ENCODE measurements around the gene SLC25A26.

Gene SLC25A26

DNA sequence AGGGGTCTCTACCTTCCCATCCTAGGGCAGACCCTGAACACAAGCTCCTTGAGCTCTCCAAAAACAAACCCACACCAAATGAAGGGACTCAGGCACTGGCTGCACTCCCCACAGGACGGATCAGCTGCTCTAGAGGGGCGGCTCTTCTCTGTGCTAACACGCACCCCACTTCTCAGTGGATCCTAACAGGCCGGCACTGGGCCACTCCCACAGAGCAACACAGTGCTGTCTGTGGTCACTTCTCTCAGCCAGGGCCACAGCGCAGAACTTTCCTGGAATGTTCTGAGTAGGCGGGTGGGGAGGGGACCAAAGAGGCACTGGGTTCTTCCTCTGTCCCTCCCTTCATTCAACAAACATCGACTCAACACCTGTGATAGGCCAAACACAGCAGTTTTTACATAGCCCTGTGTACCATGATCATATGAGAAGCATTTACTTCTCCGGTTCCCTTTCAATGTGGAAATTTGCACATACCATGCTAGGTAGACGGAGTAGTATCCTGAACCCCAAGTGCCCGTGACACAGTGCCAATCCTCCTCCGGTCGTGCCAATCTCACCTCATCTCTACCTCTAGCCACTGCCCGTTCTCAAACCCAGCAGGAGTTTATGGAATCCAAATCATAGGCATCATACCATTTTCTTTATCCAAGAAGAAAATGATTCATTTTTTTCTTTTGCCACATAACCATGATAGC lies 181.9 kb downstream of the SLC25A26 start:
- Histone ChIP-seq H3K27ac (ENCODE audit: insufficient read depth in 1 of 2, low read depth in 1 of 2, low read length in 2 of 2, poor library complexity in 1 of 2, severe bottlenecking in 2 of 2) (no peak overlapping the region), H3K4me3 (ENCODE audit: control insufficient read depth in 1 of 7, extremely low read depth in 1 of 7, insufficient read depth in 4 of 7, low read depth in 2 of 7, low read length in 6 of 7) (no peak overlapping the region), H3K9me3 (ENCODE audit: control extremely low read depth in 1 of 5, control insufficient read depth in 4 of 5, insufficient read depth in 2 of 5, low read depth in 1 of 5, low read length in 4 of 5) (no peaks in the 10 kb centered on the region), H3K27me3 (replicated peaks in 2 of 5; ENCODE audit: control insufficient read depth in 4 of 5, insufficient read depth in 5 of 5, low read length in 4 of 5) (no peaks in the 10 kb centered on the region), H3K4me1 (ENCODE audit: control extremely low read depth in 1 of 4, control insufficient read depth in 4 of 4, insufficient read depth in 4 of 4, low read length in 3 of 4) (no peaks in the 10 kb centered on the region), H3K36me3 (ENCODE audit: control insufficient read depth in 4 of 4, insufficient read depth in 4 of 4, low read length in 3 of 4) (peaks cover 0 to 31% (median 4%) of the 10 kb centered on the region in 4 experiments)
- ChIA-PET CTCF (no interaction called here), POLR2A (no interaction called here)
- WGBS (ENCODE audit: insufficient coverage) = 100% methylated on average over 11 of the region's 13 CpGs
- no peak for DNase-seq

DNA sequence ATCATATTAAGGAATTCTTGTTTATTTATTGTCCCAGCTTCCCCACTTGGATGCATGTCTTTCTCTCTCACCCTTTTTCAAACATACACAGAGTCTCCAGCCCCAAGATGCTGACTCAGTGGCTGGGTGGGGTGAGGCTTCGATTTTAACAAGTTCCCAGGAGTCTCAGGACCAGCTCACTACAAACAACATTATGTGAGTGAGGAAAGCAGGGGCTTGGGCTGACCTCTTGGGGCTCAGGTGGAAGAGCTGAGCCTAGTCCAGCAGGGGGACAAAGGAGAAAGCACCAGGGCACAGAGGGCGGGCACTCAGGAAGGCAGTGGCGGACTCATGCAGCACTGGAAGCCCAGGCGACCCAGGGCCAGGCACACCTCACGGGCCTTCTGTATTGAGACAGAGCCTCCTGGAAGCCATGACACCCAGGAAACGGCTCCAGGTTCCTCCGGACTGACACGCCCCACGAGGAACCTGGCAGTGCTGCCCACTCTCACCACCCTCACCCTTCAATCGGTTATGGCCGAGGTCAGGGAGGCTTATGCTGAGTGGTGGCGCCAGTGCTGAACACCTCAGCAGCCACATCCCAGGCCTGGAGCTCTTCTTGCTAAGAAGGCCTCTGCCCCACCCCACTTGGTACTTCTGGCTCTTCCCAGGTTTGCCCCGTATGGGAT lies 182.7 kb downstream of the SLC25A26 start:
- no peak overlapping the region for H3K4me3 ChIP-seq (ENCODE audit: control insufficient read depth in 1 of 7, extremely low read depth in 1 of 7, insufficient read depth in 4 of 7, low read depth in 2 of 7, low read length in 6 of 7)
- ChIA-PET CTCF (interaction anchor here (1.1 kb wide), 1 partner anchor 407 kb away, joined by 3 read pairs; no protein-coding TSS in a partner anchor), POLR2A (no interaction called here)
- WGBS (ENCODE audit: insufficient coverage) = 94% methylated on average over 11 of the region's 13 CpGs
- H3K4me1 ChIP-seq (ENCODE audit: control extremely low read depth in 1 of 4, control insufficient read depth in 4 of 4, insufficient read depth in 4 of 4, low read length in 3 of 4) = no peaks in the 10 kb centered on the region
- H3K9me3 ChIP-seq (ENCODE audit: control extremely low read depth in 1 of 5, control insufficient read depth in 4 of 5, insufficient read depth in 2 of 5, low read depth in 1 of 5, low read length in 4 of 5) = no peaks in the 10 kb centered on the region
- peaks cover 0 to 25% (median 4%) of the 10 kb centered on the region in 4 experiments for H3K36me3 ChIP-seq (ENCODE audit: control insufficient read depth in 4 of 4, insufficient read depth in 4 of 4, low read length in 3 of 4)
- no peak overlapping the region for H3K27ac ChIP-seq (ENCODE audit: insufficient read depth in 1 of 2, low read depth in 1 of 2, low read length in 2 of 2, poor library complexity in 1 of 2, severe bottlenecking in 2 of 2)
- no peaks in the 10 kb centered on the region for H3K27me3 ChIP-seq (replicated peaks in 2 of 5; ENCODE audit: control insufficient read depth in 4 of 5, insufficient read depth in 5 of 5, low read length in 4 of 5)
- DNase-seq = no peak

DNA sequence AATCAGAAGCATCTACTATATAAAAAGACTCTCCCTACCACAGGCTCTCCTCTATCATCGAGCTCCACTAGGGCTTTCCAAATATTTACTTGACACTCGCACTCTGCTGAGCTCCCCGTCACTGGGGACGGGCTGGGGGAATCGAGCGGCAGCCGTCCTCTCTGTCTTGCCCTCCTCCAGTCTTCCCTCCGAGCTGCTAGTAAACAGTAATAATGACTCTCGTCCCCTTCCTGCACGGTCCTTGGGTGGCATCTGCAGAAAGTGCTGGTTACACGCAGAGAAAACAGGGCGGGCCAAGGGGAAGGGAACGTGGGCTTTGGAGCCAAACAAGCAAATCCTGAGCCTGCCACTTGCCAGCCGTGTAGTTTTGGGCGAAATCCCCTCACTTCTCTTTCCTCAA lies 183.4 kb downstream of the SLC25A26 start:
- H3K4me1 ChIP-seq (ENCODE audit: control extremely low read depth in 1 of 4, control insufficient read depth in 4 of 4, insufficient read depth in 4 of 4, low read length in 3 of 4) = no peaks in the 10 kb centered on the region
- CTCF ChIA-PET = interaction anchor here (0.9 to 7.9 kb wide), 3 partner anchors 75 to 413 kb away, joined by 3 to 107 read pairs (median 3); no protein-coding TSS in a partner anchor
- H3K27ac ChIP-seq (ENCODE audit: insufficient read depth in 1 of 2, low read depth in 1 of 2, low read length in 2 of 2, poor library complexity in 1 of 2, severe bottlenecking in 2 of 2) = no peak overlapping the region
- no peaks in the 10 kb centered on the region for H3K27me3 ChIP-seq (replicated peaks in 2 of 5; ENCODE audit: control insufficient read depth in 4 of 5, insufficient read depth in 5 of 5, low read length in 4 of 5)
- H3K36me3 ChIP-seq (ENCODE audit: control insufficient read depth in 4 of 4, insufficient read depth in 4 of 4, low read length in 3 of 4) = peaks cover 0 to 24% (median 4%) of the 10 kb centered on the region in 4 experiments
- no peaks in the 10 kb centered on the region for H3K9me3 ChIP-seq (ENCODE audit: control extremely low read depth in 1 of 5, control insufficient read depth in 4 of 5, insufficient read depth in 2 of 5, low read depth in 1 of 5, low read length in 4 of 5)
- no peak for DNase-seq
- POLR2A ChIA-PET = no interaction called here
- WGBS (ENCODE audit: insufficient coverage) = 87% methylated on average over 12 of the region's 15 CpGs
- no peak overlapping the region for H3K4me3 ChIP-seq (ENCODE audit: control insufficient read depth in 1 of 7, extremely low read depth in 1 of 7, insufficient read depth in 4 of 7, low read depth in 2 of 7, low read length in 6 of 7)

DNA sequence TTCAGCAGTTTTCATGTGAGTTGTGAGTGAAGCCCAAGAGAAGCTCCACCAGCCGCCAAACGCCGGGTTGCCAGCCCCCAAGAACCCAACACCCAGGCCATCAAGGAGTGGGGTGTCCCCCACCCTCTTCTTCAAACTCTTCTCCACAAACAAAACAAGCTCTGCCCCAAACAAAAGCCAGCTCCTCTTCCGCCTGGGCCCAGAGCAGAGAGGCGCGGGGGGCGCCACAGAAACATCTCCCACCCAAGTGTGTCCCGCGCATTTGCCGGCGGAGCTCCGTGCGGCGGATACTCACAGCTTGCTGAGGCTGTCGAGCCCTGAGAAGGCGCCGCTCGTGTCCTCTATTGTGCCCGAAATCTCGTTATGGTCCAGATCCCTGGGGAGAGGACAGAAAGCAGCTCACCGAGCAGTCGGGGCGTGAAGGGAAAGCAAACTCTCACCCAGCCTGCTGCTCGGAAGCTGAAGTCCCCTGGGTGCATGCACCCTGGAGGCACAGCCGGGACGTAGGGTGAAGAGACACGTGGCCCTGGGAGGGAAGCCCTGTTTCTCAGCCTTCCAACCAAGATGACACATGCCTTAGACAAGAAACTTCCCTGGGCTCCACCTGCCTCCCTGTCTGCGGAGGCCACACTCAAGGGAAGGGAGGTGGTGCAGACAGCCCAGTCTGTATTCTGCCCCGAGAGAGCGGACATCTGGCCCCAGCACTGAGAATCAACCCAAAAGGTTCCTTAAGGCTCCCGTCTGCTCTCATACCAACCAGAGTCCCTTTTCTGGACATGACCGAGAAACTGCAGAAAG lies 184.3 kb downstream of the SLC25A26 start:
- POLR2A ChIA-PET = no interaction called here

DNA sequence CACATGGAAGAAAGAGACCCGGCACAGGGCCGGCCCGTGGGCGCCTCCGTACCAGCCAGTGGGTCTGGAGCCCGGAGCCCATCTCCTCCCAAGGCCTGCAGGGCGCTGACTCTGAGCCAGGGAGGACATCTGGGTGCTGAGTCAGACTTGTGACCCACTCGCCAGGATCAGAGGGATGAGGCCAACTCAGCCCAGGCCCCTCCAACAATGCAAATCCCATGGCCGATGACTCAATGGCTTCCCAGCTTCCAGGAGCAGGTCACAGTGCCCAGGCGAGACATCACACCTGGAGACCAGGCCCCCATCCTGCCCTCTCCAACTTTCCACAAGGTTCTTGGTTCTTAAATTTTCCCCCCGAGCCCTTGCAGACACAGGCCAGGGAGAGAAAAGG lies 184.9 kb downstream of the SLC25A26 start:
- no peaks in the 10 kb centered on the region for H3K9me3 ChIP-seq (ENCODE audit: control extremely low read depth in 1 of 5, control insufficient read depth in 4 of 5, insufficient read depth in 2 of 5, low read depth in 1 of 5, low read length in 4 of 5)
- H3K27me3 ChIP-seq (replicated peaks in 2 of 5; ENCODE audit: control insufficient read depth in 4 of 5, insufficient read depth in 5 of 5, low read length in 4 of 5) = no peaks in the 10 kb centered on the region
- H3K27ac ChIP-seq (ENCODE audit: insufficient read depth in 1 of 2, low read depth in 1 of 2, low read length in 2 of 2, poor library complexity in 1 of 2, severe bottlenecking in 2 of 2) = no peak overlapping the region
- H3K4me3 ChIP-seq (ENCODE audit: control insufficient read depth in 1 of 7, extremely low read depth in 1 of 7, insufficient read depth in 4 of 7, low read depth in 2 of 7, low read length in 6 of 7) = no peak overlapping the region
- POLR2A ChIA-PET = no interaction called here
- 97% methylated on average over 10 of the region's 11 CpGs for WGBS (ENCODE audit: insufficient coverage)
- peaks cover 0 to 34% (median 3%) of the 10 kb centered on the region in 4 experiments for H3K36me3 ChIP-seq (ENCODE audit: control insufficient read depth in 4 of 4, insufficient read depth in 4 of 4, low read length in 3 of 4)
- no peaks in the 10 kb centered on the region for H3K4me1 ChIP-seq (ENCODE audit: control extremely low read depth in 1 of 4, control insufficient read depth in 4 of 4, insufficient read depth in 4 of 4, low read length in 3 of 4)
- no peak for DNase-seq
- CTCF ChIA-PET = interaction anchor here (5.0 to 7.9 kb wide), 2 partner anchors 411 to 417 kb away, joined by 30 to 107 read pairs; no protein-coding TSS in a partner anchor

More for the DNA sequence above, 184.3 kb downstream of the SLC25A26 start:
- H3K9me3 ChIP-seq (ENCODE audit: control extremely low read depth in 1 of 5, control insufficient read depth in 4 of 5, insufficient read depth in 2 of 5, low read depth in 1 of 5, low read length in 4 of 5) = no peaks in the 10 kb centered on the region
- no peaks in the 10 kb centered on the region for H3K27me3 ChIP-seq (replicated peaks in 2 of 5; ENCODE audit: control insufficient read depth in 4 of 5, insufficient read depth in 5 of 5, low read length in 4 of 5)
- DNase-seq = no peak
- 97% methylated on average over 27 of the region's 32 CpGs for WGBS (ENCODE audit: insufficient coverage)
- H3K27ac ChIP-seq (ENCODE audit: insufficient read depth in 1 of 2, low read depth in 1 of 2, low read length in 2 of 2, poor library complexity in 1 of 2, severe bottlenecking in 2 of 2) = no peak overlapping the region
- H3K36me3 ChIP-seq (ENCODE audit: control insufficient read depth in 4 of 4, insufficient read depth in 4 of 4, low read length in 3 of 4) = peaks cover 0 to 31% (median 3%) of the 10 kb centered on the region in 4 experiments
- CTCF ChIA-PET = interaction anchor here (0.9 to 7.9 kb wide), 3 partner anchors 76 to 417 kb away, joined by 3 to 107 read pairs (median 30); no protein-coding TSS in a partner anchor
- H3K4me1 ChIP-seq (ENCODE audit: control extremely low read depth in 1 of 4, control insufficient read depth in 4 of 4, insufficient read depth in 4 of 4, low read length in 3 of 4) = no peaks in the 10 kb centered on the region
- H3K4me3 ChIP-seq (ENCODE audit: control insufficient read depth in 1 of 7, extremely low read depth in 1 of 7, insufficient read depth in 4 of 7, low read depth in 2 of 7, low read length in 6 of 7) = no peak overlapping the region

DNA sequence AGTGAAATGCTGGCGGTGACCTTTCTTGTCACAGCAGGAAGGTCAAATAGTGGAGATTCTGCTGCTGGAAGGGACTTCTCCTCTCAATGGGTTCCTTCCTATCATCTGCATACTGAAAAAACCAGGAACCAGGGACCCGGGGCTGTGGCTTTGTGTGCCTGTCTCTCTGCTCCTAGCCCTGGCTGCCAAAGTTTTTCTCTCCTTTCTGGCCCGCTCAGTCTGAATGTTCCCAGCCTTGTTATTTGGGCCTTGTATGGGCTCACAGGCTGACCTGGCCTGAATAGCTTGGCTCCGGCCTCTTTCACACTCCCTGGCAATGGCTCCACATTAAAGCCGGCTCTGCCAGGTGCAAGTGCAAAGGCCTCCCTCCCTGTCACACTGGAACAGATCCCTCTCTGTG lies 185.4 kb downstream of the SLC25A26 start:
- no peak for DNase-seq
- Histone ChIP-seq H3K27me3 (replicated peaks in 2 of 5; ENCODE audit: control insufficient read depth in 4 of 5, insufficient read depth in 5 of 5, low read length in 4 of 5) (no peaks in the 10 kb centered on the region), H3K4me3 (ENCODE audit: control insufficient read depth in 1 of 7, extremely low read depth in 1 of 7, insufficient read depth in 4 of 7, low read depth in 2 of 7, low read length in 6 of 7) (no peak overlapping the region), H3K36me3 (ENCODE audit: control insufficient read depth in 4 of 4, insufficient read depth in 4 of 4, low read length in 3 of 4) (peaks cover 0 to 34% (median 3%) of the 10 kb centered on the region in 4 experiments), H3K9me3 (ENCODE audit: control extremely low read depth in 1 of 5, control insufficient read depth in 4 of 5, insufficient read depth in 2 of 5, low read depth in 1 of 5, low read length in 4 of 5) (no peaks in the 10 kb centered on the region), H3K27ac (ENCODE audit: insufficient read depth in 1 of 2, low read depth in 1 of 2, low read length in 2 of 2, poor library complexity in 1 of 2, severe bottlenecking in 2 of 2) (no peak overlapping the region), H3K4me1 (ENCODE audit: control extremely low read depth in 1 of 4, control insufficient read depth in 4 of 4, insufficient read depth in 4 of 4, low read length in 3 of 4) (no peaks in the 10 kb centered on the region)
- POLR2A ChIA-PET = no interaction called here
- WGBS (ENCODE audit: insufficient coverage) = 98% methylated on average over 5 of the region's 5 CpGs
- CTCF ChIA-PET = interaction anchor here (1.5 to 7.9 kb wide), 8 partner anchors 8 to 416 kb away, joined by 3 to 107 read pairs (median 12); no protein-coding TSS in a partner anchor

All from common myeloid progenitor, CD34-positive (primary cell).